Neural cell (in vitro differentiated cells): Measurements from ENCODE around the gene ITGA3. TPM values are rescaled to one million over a fixed set of nuclear protein-coding genes. Genes with fewer than 3 reads are reported as not detected.
"Not testable (repeated sequence)": the region's sequence is repeated elsewhere in the genome, so short reads cannot be mapped to it uniquely, and the experiment has no call there.

ENCODE experiments used
- H2AFZ ChIP-seq: fragments of 200-600, 300-800 bp; sonication (generic), shearing (Covaris generic); 2 replicates; pipeline ENCODE4 v1.6.0; 2014; ENCODE audit warnings: low read depth, mild to moderate bottlenecking, antibody characterized with exemption, low read length, moderate library complexity
- H3F3A ChIP-seq: fragments of 200-600 bp; shearing (Covaris generic); 2 replicates; pipeline ENCODE4 v1.6.1; 2016; ENCODE audit warnings: mild to moderate bottlenecking, moderate library complexity, mixed read lengths, antibody characterized with exemption, low read length; ENCODE audit not compliant: insufficient read depth, poor library complexity, severe bottlenecking
- H3K27ac ChIP-seq: fragments of 200-600, 300-800 bp; sonication (generic), shearing (Covaris generic); 2 replicates; pipeline ENCODE4 v1.5.1; 2014; ENCODE audit warnings: mild to moderate bottlenecking, low read length, moderate library complexity
- H3K27me3 ChIP-seq: fragments of 300-800, 200-600 bp; sonication (generic), shearing (Covaris generic); 2 replicates; pipeline ENCODE4 v1.6.0; 2014; ENCODE audit warnings: mild to moderate bottlenecking, low read depth, low read length, moderate library complexity; ENCODE audit not compliant: insufficient read depth
- H3K36me3 ChIP-seq: fragments of 300-800, 200-600 bp; sonication (generic), shearing (Covaris generic); 2 replicates; pipeline ENCODE4 v1.5.1; 2014; ENCODE audit warnings: mild to moderate bottlenecking, antibody characterized with exemption, low read length, moderate library complexity; ENCODE audit not compliant: insufficient read depth
- H3K4me2 ChIP-seq: fragments of 300-800, 200-600 bp; sonication (generic), shearing (Covaris generic); 2 replicates; pipeline ENCODE4 v1.6.0; 2014; ENCODE audit warnings: mild to moderate bottlenecking, low read length
- H3K4me3 ChIP-seq: fragments of 300-800, 200-600 bp; sonication (generic), shearing (Covaris generic); 2 replicates; pipeline ENCODE4 v1.5.1; 2014; ENCODE audit warnings: mild to moderate bottlenecking, low read length, moderate library complexity
- H3K79me2 ChIP-seq: fragments of 200-600 bp; shearing (Covaris generic); replicated peaks from 2 replicates; pipeline ENCODE4 v1.6.0; 2014; ENCODE audit warnings: mild to moderate bottlenecking, low read length, moderate library complexity; ENCODE audit not compliant: insufficient read depth
- H3K9ac ChIP-seq: fragments of 300-800, 200-600 bp; sonication (generic), shearing (Covaris generic); 2 replicates; pipeline ENCODE4 v1.6.1; 2016; ENCODE audit warnings: mild to moderate bottlenecking, low read length, mixed read lengths
- H3K9me2 ChIP-seq: fragments of 200-600 bp; shearing (Covaris generic); 2 replicates; pipeline ENCODE4 v1.6.1; 2016; ENCODE audit warnings: mild to moderate bottlenecking, low read length, mixed read lengths; ENCODE audit not compliant: insufficient read depth
- H3K9me3 ChIP-seq: fragments of 200-600, 300-800 bp; sonication (generic), shearing (Covaris generic); 2 replicates; pipeline ENCODE4 v1.6.1; 2016; ENCODE audit warnings: mild to moderate bottlenecking, mixed run types, low read length, moderate library complexity, mixed read lengths
- H4K20me1 ChIP-seq: fragments of 200-600 bp; shearing (Covaris generic); 2 replicates; pipeline ENCODE4 v1.6.1; 2016; ENCODE audit warnings: mild to moderate bottlenecking, mixed run types; ENCODE audit not compliant: insufficient read depth
- CTCF ChIP-seq: fragments of 450-650 bp; IDR thresholded peaks from 2 replicates; pipeline ENCODE4 v1.5.1; 2014; ENCODE audit warnings: antibody characterized with exemption, mild to moderate bottlenecking, moderate library complexity; ENCODE audit not compliant: poor library complexity, severe bottlenecking
- EP300 ChIP-seq: fragments of 450-650 bp; conservative IDR thresholded peaks from 2 replicates; pipeline ENCODE4 v1.6.1; 2014; ENCODE audit warnings: antibody characterized with exemption, mild to moderate bottlenecking, moderate library complexity; ENCODE audit not compliant: poor library complexity, severe bottlenecking
- EZH2 ChIP-seq: fragments of 200-600, 300-800 bp; shearing (Covaris generic), sonication (generic); IDR thresholded peaks from 2 replicates; pipeline ENCODE4 v1.6.1; 2014; ENCODE audit warnings: antibody characterized with exemption, low read length, borderline replicate concordance, mild to moderate bottlenecking; ENCODE audit not compliant: insufficient read depth, poor library complexity, severe bottlenecking
- MXI1 ChIP-seq: fragments of 450-650 bp; conservative IDR thresholded peaks from 2 replicates; pipeline ENCODE4 v1.6.1; 2014; ENCODE audit warnings: antibody characterized with exemption, mild to moderate bottlenecking; ENCODE audit not compliant: poor library complexity, severe bottlenecking
- POLR2AphosphoS5 ChIP-seq: IDR thresholded peaks from 2 replicates; pipeline ENCODE4 v1.6.1; 2012
- RAD21 ChIP-seq: fragments of 450-650 bp; conservative IDR thresholded peaks from 2 replicates; pipeline ENCODE4 v1.6.1; 2014; ENCODE audit warnings: antibody characterized with exemption, mild to moderate bottlenecking, moderate library complexity
- SMC3 ChIP-seq: fragments of 450-650 bp; conservative IDR thresholded peaks from 2 replicates; pipeline ENCODE4 v1.6.1; 2014; ENCODE audit warnings: antibody characterized with exemption, mild to moderate bottlenecking, moderate library complexity; ENCODE audit not compliant: poor library complexity
- TAF1 ChIP-seq: IDR thresholded peaks from 2 replicates; pipeline ENCODE4 v1.6.1; 2012; ENCODE audit warnings: low read depth
- polyA plus RNA-seq: library from polyadenylated mRNA; depleted of rRNA; stranded (reverse); fragments of >200 nt; gene quantifications from 2 replicates; pipeline ENCODE4 v1.2.3, GENCODE V29; 2014
- TF ChIP-seq, protein P1 (sequence below): IDR thresholded peaks from 2 replicates; pipeline ENCODE4 v1.6.1; 2012; ENCODE audit warnings: borderline replicate concordance

Gene ITGA3
- polyA plus RNA-seq, 1 donor from 2014 or later: 33.0 TPM

- Histone ChIP-seq H3K9me2 (no peaks in the 10 kb centered on the region), H3K36me3 (no peaks in the 10 kb centered on the region), H3K27ac (no peak overlapping the region), H3F3A (peaks cover 4% of the 10 kb centered on the region), H3K9me3 (no peaks in the 10 kb centered on the region), H3K4me2 (no peak overlapping the region), H3K27me3 (no peaks in the 10 kb centered on the region), H3K79me2 (no peaks in the 10 kb centered on the region), H4K20me1 (no peaks in the 10 kb centered on the region), H2AFZ (no peak overlapping the region), H3K4me3 (no peak overlapping the region), H3K9ac (no peak overlapping the region)
- TF ChIP-seq TAF1 (no peak), POLR2AphosphoS5 (no peak), MXI1 (no peak), EP300 (no peak), RAD21 (no peak), EZH2 (no peak), SMC3 (no peak), CTCF (no peak)
- TF ChIP-seq, protein P1, sequence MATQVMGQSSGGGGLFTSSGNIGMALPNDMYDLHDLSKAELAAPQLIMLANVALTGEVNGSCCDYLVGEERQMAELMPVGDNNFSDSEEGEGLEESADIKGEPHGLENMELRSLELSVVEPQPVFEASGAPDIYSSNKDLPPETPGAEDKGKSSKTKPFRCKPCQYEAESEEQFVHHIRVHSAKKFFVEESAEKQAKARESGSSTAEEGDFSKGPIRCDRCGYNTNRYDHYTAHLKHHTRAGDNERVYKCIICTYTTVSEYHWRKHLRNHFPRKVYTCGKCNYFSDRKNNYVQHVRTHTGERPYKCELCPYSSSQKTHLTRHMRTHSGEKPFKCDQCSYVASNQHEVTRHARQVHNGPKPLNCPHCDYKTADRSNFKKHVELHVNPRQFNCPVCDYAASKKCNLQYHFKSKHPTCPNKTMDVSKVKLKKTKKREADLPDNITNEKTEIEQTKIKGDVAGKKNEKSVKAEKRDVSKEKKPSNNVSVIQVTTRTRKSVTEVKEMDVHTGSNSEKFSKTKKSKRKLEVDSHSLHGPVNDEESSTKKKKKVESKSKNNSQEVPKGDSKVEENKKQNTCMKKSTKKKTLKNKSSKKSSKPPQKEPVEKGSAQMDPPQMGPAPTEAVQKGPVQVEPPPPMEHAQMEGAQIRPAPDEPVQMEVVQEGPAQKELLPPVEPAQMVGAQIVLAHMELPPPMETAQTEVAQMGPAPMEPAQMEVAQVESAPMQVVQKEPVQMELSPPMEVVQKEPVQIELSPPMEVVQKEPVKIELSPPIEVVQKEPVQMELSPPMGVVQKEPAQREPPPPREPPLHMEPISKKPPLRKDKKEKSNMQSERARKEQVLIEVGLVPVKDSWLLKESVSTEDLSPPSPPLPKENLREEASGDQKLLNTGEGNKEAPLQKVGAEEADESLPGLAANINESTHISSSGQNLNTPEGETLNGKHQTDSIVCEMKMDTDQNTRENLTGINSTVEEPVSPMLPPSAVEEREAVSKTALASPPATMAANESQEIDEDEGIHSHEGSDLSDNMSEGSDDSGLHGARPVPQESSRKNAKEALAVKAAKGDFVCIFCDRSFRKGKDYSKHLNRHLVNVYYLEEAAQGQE: no peak
These were observed 3.9 kb downstream of the ITGA3 start for GRCh38 chr17:50059759-50060273.

- no peak overlapping the region for H3K4me3 ChIP-seq
- H2AFZ ChIP-seq: no peak overlapping the region
- H3K4me2 ChIP-seq: no peak overlapping the region
These were observed 5.2 kb downstream of the ITGA3 start for GRCh38 chr17:50060951-50061712.

GRCh38 chr17:50061713-50062045 lies 5.8 kb downstream of the ITGA3 start:
- H3K79me2 ChIP-seq, H3K4me2 ChIP-seq, H3K9ac ChIP-seq, H3K4me3 ChIP-seq, H3K9me2 ChIP-seq, H3K27me3 ChIP-seq, H3K9me3 ChIP-seq, H2AFZ ChIP-seq, H3F3A ChIP-seq, H3K27ac ChIP-seq, H3K36me3 ChIP-seq, H4K20me1 ChIP-seq: not testable (repeated sequence)

More at GRCh38 chr17:50060951-50061712, 5.2 kb downstream of the ITGA3 start:
- no peak for TF ChIP-seq CTCF
- TF ChIP-seq EP300: no peak
- no peak for TF ChIP-seq POLR2AphosphoS5
- Histone ChIP-seq H3K79me2 (no peaks in the 10 kb centered on the region), H4K20me1 (no peaks in the 10 kb centered on the region), H3F3A (no peaks in the 10 kb centered on the region), H3K27ac (no peak overlapping the region), H3K9me3 (no peaks in the 10 kb centered on the region), H3K27me3 (no peaks in the 10 kb centered on the region), H3K36me3 (no peaks in the 10 kb centered on the region), H3K9ac (no peak overlapping the region), H3K9me2 (no peaks in the 10 kb centered on the region)
